Measurements from ENCODE around the gene ZNF727.
"Not testable (repeated sequence)": the region's sequence is repeated elsewhere in the genome, so short reads cannot be mapped to it uniquely, and the experiment has no call there.

Gene ZNF727

GRCh38 chr7:64045301-64046040 lies at the start of gene ZNF727:
Gene ZNF727, plus strand, starts transcription at chr7:64045434. Its CDS starts 188 bp downstream, at chr7:64045622.
- peak; percentile 50 for DNase-seq (ENCODE audit: low read depth)

- DNase-seq (ENCODE audit: low read depth): no peak
These were observed 46.7 kb upstream of the ZNF727 start, which contains the start of gene ZNF722 for GRCh38 chr7:63998549-63998948. Gene ZNF722, plus strand, starts transcription at chr7:63998849. Its CDS starts 113 bp downstream, at chr7:63998962.

- not testable (repeated sequence) for DNase-seq (ENCODE audit: low read depth)
These were observed 29.7 kb upstream of the ZNF727 start for GRCh38 chr7:64015496-64015895.

GRCh38 chr7:64035388-64035787 lies 9.8 kb upstream of the ZNF727 start:
- DNase-seq (ENCODE audit: low read depth): no peak

DNA sequence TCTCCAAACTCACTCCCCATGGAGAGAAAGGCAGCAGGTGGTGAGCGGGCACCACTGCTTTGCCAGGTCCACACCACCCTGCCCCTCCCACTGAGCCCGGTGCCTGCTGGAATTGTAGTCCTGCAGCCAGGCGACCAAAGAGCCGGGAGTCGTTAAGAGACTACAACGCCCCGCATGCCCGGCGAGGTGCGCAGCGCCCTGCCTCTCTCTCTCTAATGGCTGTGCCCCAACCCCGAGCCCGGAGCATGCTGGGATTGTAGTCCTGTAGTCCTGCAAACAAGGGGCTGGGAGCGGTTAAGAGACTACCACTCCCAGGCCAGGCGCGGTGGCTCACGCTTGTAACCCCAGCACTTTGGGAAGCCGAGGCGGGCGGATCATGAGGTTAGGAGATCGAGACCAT lies 8.1 kb upstream of the ZNF727 start:
- DNase-seq (ENCODE audit: low read depth): no peak

DNA sequence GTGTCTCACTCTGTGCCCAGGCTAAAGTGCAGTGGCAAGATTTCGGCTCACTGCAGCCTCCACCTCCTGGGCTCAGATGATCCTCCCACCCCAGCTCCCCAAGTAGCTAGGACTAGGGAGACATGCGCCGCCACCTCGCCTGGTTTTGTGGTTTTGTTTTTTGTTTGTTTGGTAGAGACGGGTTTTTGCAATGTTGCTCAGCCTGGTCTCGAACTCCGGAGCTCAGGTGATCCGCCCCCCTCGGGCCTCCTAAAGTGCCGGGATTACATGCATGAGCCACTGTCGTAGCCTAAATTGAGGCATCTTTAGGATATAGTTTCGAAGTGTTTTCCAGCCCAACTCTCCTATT lies 781 bp downstream of the ZNF727 start:
- no peak for DNase-seq (ENCODE audit: low read depth)

DNA sequence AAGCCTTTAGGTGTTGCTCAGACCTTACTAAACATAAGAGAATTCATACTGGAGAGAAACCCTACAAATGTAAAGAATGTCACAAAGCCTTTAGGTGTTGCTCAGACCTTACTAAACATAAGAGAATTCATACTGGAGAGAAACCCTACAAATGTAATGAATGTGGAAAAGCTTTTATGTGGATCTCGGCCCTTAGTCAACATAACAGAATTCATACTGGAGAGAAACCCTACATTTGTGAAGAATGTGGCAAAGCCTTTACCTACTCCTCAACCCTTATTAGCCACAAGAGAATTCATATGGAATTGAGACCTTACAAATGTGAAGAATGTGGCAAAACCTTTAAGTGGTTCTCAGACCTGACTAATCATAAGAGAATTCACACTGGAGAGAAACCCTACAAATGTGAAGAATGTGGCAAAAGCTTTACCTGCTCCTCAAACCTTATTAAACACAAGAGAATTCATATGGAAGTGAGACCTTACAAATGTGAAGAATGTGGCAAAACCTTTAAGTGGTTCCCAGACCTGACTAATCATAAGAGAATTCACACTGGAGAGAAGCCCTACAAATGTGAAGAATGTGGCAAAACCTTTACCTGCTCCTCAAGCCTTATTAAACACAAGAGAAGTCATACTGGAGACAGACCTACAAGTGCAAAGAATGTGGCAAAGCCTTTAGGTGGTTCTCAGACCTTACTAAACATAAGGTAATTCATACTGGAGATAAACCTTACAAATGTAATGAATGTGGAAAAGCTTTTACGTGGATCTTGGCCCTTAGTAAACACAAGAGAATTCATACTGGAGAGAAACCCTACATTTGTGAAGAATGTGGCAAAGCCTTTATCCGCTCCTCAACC lies 32.8 kb downstream of the ZNF727 start:
- DNase-seq (ENCODE audit: low read depth): not testable (repeated sequence)

- no peak for DNase-seq (ENCODE audit: low read depth)
These were observed 33.4 kb downstream of the ZNF727 start for GRCh38 chr7:64078699-64078994.

GRCh38 chr7:64087501-64087900 lies 42.3 kb downstream of the ZNF727 start:
- no peak for DNase-seq (ENCODE audit: low read depth)

DNA sequence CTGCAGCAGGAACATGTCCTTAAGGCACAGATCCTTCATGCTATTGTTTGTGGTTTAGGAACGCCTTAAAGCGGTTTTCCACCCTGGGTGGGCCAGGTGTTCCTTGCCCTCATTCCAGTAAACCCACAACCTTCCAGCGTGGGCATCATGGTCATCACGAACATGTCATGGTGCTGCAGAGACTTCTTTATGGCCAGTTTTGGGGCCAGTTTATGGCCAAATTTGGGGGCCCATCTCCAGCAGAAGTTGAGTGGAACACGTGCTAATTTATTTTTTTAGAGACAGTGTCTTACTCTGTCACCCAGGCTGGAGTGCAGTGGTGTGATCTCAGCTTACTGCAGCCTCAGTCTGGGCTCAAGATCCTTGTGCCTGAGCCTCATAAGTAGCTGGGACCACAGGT lies 43.6 kb downstream of the ZNF727 start:
- DNase-seq (ENCODE audit: low read depth): not testable (repeated sequence)
